ENCODE results near the gene STON2. TPM values are rescaled to one million over a fixed set of nuclear protein-coding genes. Genes with fewer than 3 reads are reported as not detected.

The STON2 gene
- total RNA-seq, 2 donors from 2014 or later, result 0.64 to 1.5 TPM

DNA sequence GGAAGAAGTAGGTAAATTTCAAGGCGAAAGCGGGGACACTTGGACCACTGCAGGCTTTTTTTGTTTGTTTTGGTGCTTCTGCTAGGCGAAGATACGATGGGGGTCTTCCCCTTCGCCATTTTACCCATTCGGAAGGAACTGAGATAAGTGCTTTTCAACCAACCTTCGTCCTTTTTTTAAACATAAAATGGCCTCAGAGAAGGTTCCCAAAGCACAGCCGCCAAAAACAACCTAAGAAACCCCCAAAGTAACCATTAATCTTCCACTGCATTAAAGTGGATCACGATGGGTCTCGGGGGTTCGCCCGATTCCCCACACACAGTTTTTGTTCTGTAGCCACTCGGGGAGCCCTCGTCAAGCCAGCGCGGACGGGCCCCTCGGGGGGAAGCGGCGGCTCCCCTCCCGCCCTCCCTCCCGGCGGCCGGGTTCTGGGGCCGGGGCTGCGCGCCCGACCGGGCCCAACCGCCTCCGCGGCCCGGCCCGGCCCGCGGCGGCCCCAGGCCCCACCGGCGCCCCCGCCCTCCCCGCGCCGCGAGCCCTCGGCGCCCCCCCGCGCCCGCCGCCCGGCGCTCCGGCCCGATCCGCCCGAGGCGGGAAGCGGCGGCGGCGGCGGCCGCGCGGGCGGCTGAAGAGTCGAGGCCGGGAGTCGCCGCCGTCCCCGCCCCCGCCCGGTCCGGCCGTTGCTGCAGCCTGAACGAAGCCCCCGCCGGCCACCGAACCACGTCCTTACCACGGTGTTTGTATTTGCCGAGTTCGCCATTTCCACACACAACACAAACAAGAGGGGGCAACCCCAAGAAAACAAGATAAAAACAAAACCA lies 180.2 kb downstream of the STON2 start:
- H3K4me1 Mint-ChIP-seq, result peaks cover 10% of the 10 kb centered on the region
- H3K27me3 Mint-ChIP-seq, result no peaks in the 10 kb centered on the region
- peaks cover 39% of the 10 kb centered on the region for H3K36me3 Mint-ChIP-seq (ENCODE audit: low read depth)
- H3K27ac Mint-ChIP-seq, result peak overlapping the region; percentile 100
- no peak for ATAC-seq (replicated peaks)
- no peaks in the 10 kb centered on the region for H3K9me3 Mint-ChIP-seq
- H3K4me3 Mint-ChIP-seq, result peak overlapping the region; percentile 100

- Mint-ChIP-seq H3K27me3 (no peaks in the 10 kb centered on the region), H3K4me3 (peak overlapping the region; percentile 100), H3K36me3 (ENCODE audit: low read depth) (peaks cover 46% of the 10 kb centered on the region), H3K9me3 (no peaks in the 10 kb centered on the region), H3K27ac (peak overlapping the region; percentile 100), H3K4me1 (peaks cover 10% of the 10 kb centered on the region)
- peak; percentile 65 for ATAC-seq (replicated peaks)
Measured at GRCh38 chr14:81219210-81219758, 180.8 kb downstream of the STON2 start.

DNA sequence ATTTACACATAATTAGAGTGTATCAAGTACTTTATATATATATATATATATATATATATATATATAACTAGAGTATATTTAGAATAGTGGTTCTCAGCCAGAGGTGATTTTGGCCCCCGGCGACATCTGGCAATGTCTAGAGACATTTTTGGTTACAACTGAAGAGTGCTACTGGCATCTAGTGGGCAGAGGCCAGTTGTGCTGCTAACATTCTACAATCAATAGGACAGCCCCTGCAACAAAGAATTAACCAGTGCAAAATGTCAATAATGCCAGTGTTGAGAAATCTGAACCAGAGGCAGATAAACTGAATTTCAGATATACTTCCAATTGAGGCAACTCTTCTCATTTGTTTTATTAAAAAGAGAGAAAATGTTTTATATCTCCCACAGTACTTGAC lies 188.3 kb downstream of the STON2 start:
- no peak overlapping the region for H3K4me3 Mint-ChIP-seq
- no peak overlapping the region for H3K27ac Mint-ChIP-seq
- no peaks in the 10 kb centered on the region for H3K27me3 Mint-ChIP-seq
- ATAC-seq (replicated peaks), result no peak
- H3K4me1 Mint-ChIP-seq, result peaks cover 30% of the 10 kb centered on the region
- no peaks in the 10 kb centered on the region for H3K9me3 Mint-ChIP-seq
- H3K36me3 Mint-ChIP-seq (ENCODE audit: low read depth), result peaks cover 94% of the 10 kb centered on the region

Other genes with a start within 250 kb of the STON2 start
- 10 to 100 TPM; 33.9 to 38.0 TPM for gene GTF2A1, start 179.4 kb downstream of the STON2 start, total RNA-seq
- 10 to 100 TPM; 58.7 to 69.8 TPM for gene SEL1L, start 133.5 kb upstream of the STON2 start, total RNA-seq

Data from activated T-helper 17 cell treated with anti-CD3 and anti-CD28 coated beads, Interleukin-2, amount 50 U/mL, for 72 hours (primary cell).